ENCODE measurements around the gene NFILZ. TPM values are rescaled to one million over a fixed set of nuclear protein-coding genes. Genes with fewer than 3 reads are reported as not detected.
"Not testable (repeated sequence)": the region's sequence is repeated elsewhere in the genome, so short reads cannot be mapped to it uniquely, and the experiment has no call there.

The NFILZ gene
- total RNA-seq, 1 experiment from 2014 or later = not detected

DNA sequence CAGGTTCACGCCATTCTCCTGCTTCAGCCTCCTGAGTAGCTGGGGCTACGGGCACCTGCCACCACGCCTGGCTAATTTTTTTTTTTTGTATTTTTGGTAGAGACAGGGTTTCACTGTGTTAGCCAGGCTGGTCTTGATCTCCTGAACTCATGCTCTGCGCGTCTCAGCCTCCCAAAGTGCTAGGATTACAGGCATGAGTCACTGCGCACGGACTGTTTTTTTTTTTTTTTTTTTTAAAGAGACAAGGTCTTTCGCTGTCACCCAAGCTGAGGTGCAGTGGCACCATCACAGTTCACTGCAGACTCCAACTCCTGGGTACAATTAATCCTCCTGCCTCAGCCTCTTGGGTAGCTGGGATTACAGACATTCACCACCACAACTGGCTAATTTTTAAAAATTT is 11.7 kb upstream of the NFILZ start:
- Histone ChIP-seq H3K4me1 (ENCODE audit: insufficient read depth, low read length) (no peaks in the 10 kb centered on the region), H2AFZ (ENCODE audit: low read length) (no peak overlapping the region), H3K9me3 (ENCODE audit: low read length) (no peaks in the 10 kb centered on the region), H3K9me2 (replicated peaks; ENCODE audit: low read length) (no peaks in the 10 kb centered on the region), H3K27me3 (ENCODE audit: low read length) (no peaks in the 10 kb centered on the region; the same call in 1 of the 2 replicates), H3K4me2 (ENCODE audit: low read length) (no peak overlapping the region), H3K9ac (ENCODE audit: low read length) (no peak overlapping the region), H3K27ac (ENCODE audit: low read length) (no peak overlapping the region), H3K79me2 (ENCODE audit: low read length) (no peaks in the 10 kb centered on the region), H3K36me3 (ENCODE audit: low read depth, low read length) (no peaks in the 10 kb centered on the region), H3F3A (ENCODE audit: low read length, unreplicated experiment) (no peaks in the 10 kb centered on the region), H3K4me3 (ENCODE audit: low read length) (no peak overlapping the region), H4K20me1 (ENCODE audit: low read length) (no peaks in the 10 kb centered on the region)
- no peak for TF ChIP-seq EZH2 (IDR thresholded peaks at IDR 0.05; ENCODE audit: low read length, unreplicated experiment)
- TF ChIP-seq, protein P1, sequence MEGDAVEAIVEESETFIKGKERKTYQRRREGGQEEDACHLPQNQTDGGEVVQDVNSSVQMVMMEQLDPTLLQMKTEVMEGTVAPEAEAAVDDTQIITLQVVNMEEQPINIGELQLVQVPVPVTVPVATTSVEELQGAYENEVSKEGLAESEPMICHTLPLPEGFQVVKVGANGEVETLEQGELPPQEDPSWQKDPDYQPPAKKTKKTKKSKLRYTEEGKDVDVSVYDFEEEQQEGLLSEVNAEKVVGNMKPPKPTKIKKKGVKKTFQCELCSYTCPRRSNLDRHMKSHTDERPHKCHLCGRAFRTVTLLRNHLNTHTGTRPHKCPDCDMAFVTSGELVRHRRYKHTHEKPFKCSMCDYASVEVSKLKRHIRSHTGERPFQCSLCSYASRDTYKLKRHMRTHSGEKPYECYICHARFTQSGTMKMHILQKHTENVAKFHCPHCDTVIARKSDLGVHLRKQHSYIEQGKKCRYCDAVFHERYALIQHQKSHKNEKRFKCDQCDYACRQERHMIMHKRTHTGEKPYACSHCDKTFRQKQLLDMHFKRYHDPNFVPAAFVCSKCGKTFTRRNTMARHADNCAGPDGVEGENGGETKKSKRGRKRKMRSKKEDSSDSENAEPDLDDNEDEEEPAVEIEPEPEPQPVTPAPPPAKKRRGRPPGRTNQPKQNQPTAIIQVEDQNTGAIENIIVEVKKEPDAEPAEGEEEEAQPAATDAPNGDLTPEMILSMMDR (conservative IDR thresholded peaks at IDR 0.05; ENCODE audit: low read depth, low read length) = no peak
- DNase-seq (no peak), ATAC-seq (no peak)
- CTCF ChIA-PET = no interaction called here
- intact Hi-C loops (cut with micrococcal nuclease) = no loop called here
- no TSS peak for BruUV-seq (replicated peaks)
- POLR2A ChIA-PET (ENCODE audit: unreplicated experiment) = no interaction called here

DNA sequence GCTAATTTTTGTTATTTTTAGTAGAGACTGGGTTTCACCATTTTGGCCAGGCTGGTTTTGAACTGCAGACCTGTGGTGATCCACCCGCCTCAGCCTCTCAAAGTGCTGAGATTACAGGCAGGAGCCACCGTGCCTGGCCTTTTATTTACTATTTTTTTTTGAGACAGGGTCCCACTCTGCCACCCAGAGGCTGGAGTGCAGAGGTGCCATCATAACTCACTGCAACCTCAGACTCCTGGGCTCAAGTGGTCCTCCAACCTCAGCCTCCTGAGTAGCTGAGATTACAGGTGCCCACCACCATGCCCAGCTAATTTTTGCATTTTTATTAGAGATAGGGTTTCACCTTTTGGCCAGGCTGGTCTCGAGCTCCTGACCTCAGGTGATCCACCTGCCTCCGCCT is 7.5 kb upstream of the NFILZ start:
- H3K27ac ChIP-seq (ENCODE audit: low read length); ATAC-seq; H3K4me1 ChIP-seq (ENCODE audit: insufficient read depth, low read length); H3K9ac ChIP-seq (ENCODE audit: low read length); CTCF ChIA-PET; H3K79me2 ChIP-seq (ENCODE audit: low read length); H3K27me3 ChIP-seq (ENCODE audit: low read length); H3K4me2 ChIP-seq (ENCODE audit: low read length); BruUV-seq (replicated peaks); H3K9me2 ChIP-seq (replicated peaks; ENCODE audit: low read length); H3F3A ChIP-seq (ENCODE audit: low read length, unreplicated experiment); POLR2A ChIA-PET (ENCODE audit: unreplicated experiment); H2AFZ ChIP-seq (ENCODE audit: low read length); H3K36me3 ChIP-seq (ENCODE audit: low read depth, low read length); H4K20me1 ChIP-seq (ENCODE audit: low read length); intact Hi-C loops (cut with micrococcal nuclease); DNase-seq; H3K9me3 ChIP-seq (ENCODE audit: low read length); H3K4me3 ChIP-seq (ENCODE audit: low read length): not testable (repeated sequence)
- TF ChIP-seq, protein P1 (conservative IDR thresholded peaks at IDR 0.05; ENCODE audit: low read depth, low read length) = peak; percentile 42; the same call in 1 of the 2 replicates

DNA sequence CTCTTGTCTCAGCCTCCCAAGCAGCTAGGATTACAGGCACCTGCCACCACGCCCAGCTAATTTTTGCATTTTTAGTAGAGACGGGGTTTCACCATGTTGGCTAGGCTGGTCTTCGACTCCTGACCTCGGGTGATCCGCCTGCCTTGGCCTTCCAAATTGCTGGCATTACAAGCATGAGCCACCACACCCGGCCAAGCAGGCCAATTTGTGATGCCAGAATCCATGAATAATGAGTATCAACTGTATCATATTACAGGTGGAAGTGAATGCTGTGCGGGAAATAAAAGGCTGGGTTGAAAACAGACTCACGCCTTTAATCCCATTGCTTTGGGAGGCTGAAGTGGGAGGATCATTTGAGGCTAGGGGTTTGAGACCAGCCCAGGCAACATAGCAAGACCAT is 3.6 kb upstream of the NFILZ start:
- no peak overlapping the region for H3K27ac ChIP-seq (ENCODE audit: low read length)
- CTCF ChIA-PET = no interaction called here
- H3K4me2 ChIP-seq (ENCODE audit: low read length) = no peak overlapping the region
- TF ChIP-seq EZH2phosphoT487 (IDR thresholded peaks at IDR 0.05; ENCODE audit: borderline replicate concordance, low read length) (no peak), EZH2 (IDR thresholded peaks at IDR 0.05; ENCODE audit: low read length, unreplicated experiment) (no peak)
- TF ChIP-seq, protein P1 (conservative IDR thresholded peaks at IDR 0.05; ENCODE audit: low read depth, low read length) = no peak
- no peak overlapping the region for H3K4me3 ChIP-seq (ENCODE audit: low read length)
- H3K9me3 ChIP-seq (ENCODE audit: low read length) = no peaks in the 10 kb centered on the region
- POLR2A ChIA-PET (ENCODE audit: unreplicated experiment) = no interaction called here
- no peaks in the 10 kb centered on the region for H3K27me3 ChIP-seq (ENCODE audit: low read length)
- DNase-seq (no peak), ATAC-seq (no peak)
- H3K9me2 ChIP-seq (replicated peaks; ENCODE audit: low read length) = no peaks in the 10 kb centered on the region
- intact Hi-C loops (cut with micrococcal nuclease) = no loop called here
- H3F3A ChIP-seq (ENCODE audit: low read length, unreplicated experiment) = no peaks in the 10 kb centered on the region
- H4K20me1 ChIP-seq (ENCODE audit: low read length) = no peaks in the 10 kb centered on the region
- no peak overlapping the region for H3K9ac ChIP-seq (ENCODE audit: low read length)
- no peak overlapping the region for H2AFZ ChIP-seq (ENCODE audit: low read length)
- no TSS peak for BruUV-seq (replicated peaks)
- no peaks in the 10 kb centered on the region for H3K36me3 ChIP-seq (ENCODE audit: low read depth, low read length)
- no peaks in the 10 kb centered on the region for H3K4me1 ChIP-seq (ENCODE audit: insufficient read depth, low read length)
- no peaks in the 10 kb centered on the region for H3K79me2 ChIP-seq (ENCODE audit: low read length)

All from PC-3 (cell line).